GM12878 (cell line): Measurements from ENCODE around the gene TEKT2. TPM values are rescaled to one million over a fixed set of nuclear protein-coding genes. Genes with fewer than 3 reads are reported as not detected.

Experiments used
- ATAC-seq: fragments of 200-7000 bp; cut with Tn5 transposase; 3 replicates; pipeline ENCODE4 v1.9.1; 2020; ENCODE audit warnings: mild to moderate bottlenecking, moderate library complexity
- BruUV-seq: library from RNA; stranded (reverse); fragments of 400-500 nt; replicated peaks from 2 replicates; lab custom pipeline; 2021; lab: Mats Ljungman, UMichigan
- CTCF ChIA-PET: fragments of 300-600 bp; sonication (Branson Sonifier 250); formaldehyde crosslinking; extraction: SDS; loops from one replicate; lab custom pipeline; 2021; ENCODE audit warnings: inconsistent platforms; lab: Yijun Ruan, JAX
- POLR2A ChIA-PET: fragments of 350-600 bp; formaldehyde crosslinking; extraction: SDS; loops from one replicate; lab custom pipeline; 2021; ENCODE audit warnings: inconsistent platforms; lab: Charles Lee
- RAD21 ChIA-PET: fragments of 300-600 bp; sonication (Branson Sonifier 250); formaldehyde crosslinking; loops from one replicate; lab custom pipeline; 2023; ENCODE audit warnings: antibody characterized with exemption; ENCODE audit not compliant: unreplicated experiment; lab: Charles Lee
- SMC1A ChIA-PET: fragments of 300-600 bp; sonication (Branson Sonifier 250); formaldehyde crosslinking; loops from one replicate; lab custom pipeline; 2023; ENCODE audit not compliant: unreplicated experiment, uncharacterized antibody; lab: Charles Lee
- DNase-seq: peaks from one replicate; pipeline ENCODE4 v3.0.0-alpha.2; 2011; ENCODE audit warnings: low read depth, low spot score
- FAIRE-seq: peaks from 3 replicates; lab custom pipeline; 2011; peaks lifted over from hg19 to GRCh38; lab: Jason Lieb, UNC
- H2AFZ ChIP-seq: 2 replicates; pipeline ENCODE4 v1.6.0; 2011; ENCODE audit warnings: low read depth, low read length, control low read depth; ENCODE audit not compliant: control insufficient read depth
- H3K27ac ChIP-seq: 2 replicates; pipeline ENCODE4 v1.5.1; 2011; ENCODE audit warnings: control low read depth; ENCODE audit not compliant: control insufficient read depth, insufficient read depth
- H3K27me3 ChIP-seq, 2 experiments: replicated peaks in 1 of 2; 2 replicates each; pipeline versions ENCODE4 v1.6.0 to v1.6.1; 2011; ENCODE audit warnings: low read length in 1 of 2; ENCODE audit not compliant: control insufficient read depth in 2 of 2, insufficient read depth in 2 of 2
- H3K36me3 ChIP-seq, 2 experiments: 2 replicates each; pipeline ENCODE4 v1.5.1; 2011; ENCODE audit warnings: low read length in 1 of 2; ENCODE audit not compliant: control insufficient read depth in 2 of 2, insufficient read depth in 2 of 2
- H3K4me1 ChIP-seq: 2 replicates; pipeline ENCODE4 v1.6.1; 2011; ENCODE audit warnings: mild to moderate bottlenecking, low read length, moderate library complexity, mixed read lengths; ENCODE audit not compliant: control insufficient read depth, insufficient read depth
- H3K4me2 ChIP-seq: 2 replicates; pipeline ENCODE4 v1.6.0; 2011; ENCODE audit warnings: control low read depth; ENCODE audit not compliant: control insufficient read depth, insufficient read depth
- H3K4me3 ChIP-seq: fragments of 200-600 bp; sonication (generic); 2 replicates; pipeline ENCODE4 v1.5.1; 2016
- H3K79me2 ChIP-seq: 2 replicates; pipeline ENCODE4 v1.6.0; 2011; ENCODE audit warnings: low read length; ENCODE audit not compliant: control insufficient read depth, insufficient read depth
- H3K9ac ChIP-seq: 2 replicates; pipeline ENCODE4 v1.8.0; 2011; ENCODE audit warnings: low read length, control low read depth, mixed read lengths; ENCODE audit not compliant: control insufficient read depth, insufficient read depth
- H3K9me3 ChIP-seq: replicated peaks from 3 replicates; pipeline ENCODE4 v1.5.1; 2011; ENCODE audit warnings: mild to moderate bottlenecking, low read length; ENCODE audit not compliant: control insufficient read depth, insufficient read depth
- H4K20me1 ChIP-seq: 2 replicates; pipeline ENCODE4 v1.6.0; 2011; ENCODE audit not compliant: control insufficient read depth, insufficient read depth
- MEF2A ChIP-seq: IDR thresholded peaks from 2 replicates; pipeline ENCODE4 v1.6.1; 2011; ENCODE audit warnings: low read depth, mild to moderate bottlenecking, low read length, moderate library complexity; ENCODE audit not compliant: insufficient read depth
- NR2C2 ChIP-seq: IDR thresholded peaks from 2 replicates; pipeline ENCODE4 v1.6.1; 2011; ENCODE audit warnings: borderline replicate concordance, low read depth; ENCODE audit not compliant: control insufficient read depth, insufficient read length
- POLR2A ChIP-seq: IDR thresholded peaks from 2 replicates; pipeline ENCODE4 v1.6.1; 2011; ENCODE audit warnings: low read depth, mild to moderate bottlenecking, low read length
- POLR2AphosphoS5 ChIP-seq: IDR thresholded peaks from 2 replicates; pipeline ENCODE4 v1.6.1; 2011; ENCODE audit warnings: mild to moderate bottlenecking, low read length, inconsistent platforms
- RBBP5 ChIP-seq: fragments of 200-600 bp; sonication (generic); conservative IDR thresholded peaks from 2 replicates; pipeline ENCODE4 v1.6.1; 2016
- USF2 ChIP-seq: IDR thresholded peaks from 2 replicates; pipeline ENCODE4 v1.6.1; 2011; ENCODE audit warnings: low read depth, low read length, improper control_type of control experiment, borderline replicate concordance
- WGBS: methylation state at CpG from one replicate; pipeline ENCODE4 v1.1.6; 2016; ENCODE audit warnings: low lambda C conversion rate; ENCODE audit not compliant: insufficient replicate concordance, insufficient coverage; ENCODE audit errors: missing lambda C conversion rate; 5-methylcytosine and 5-hydroxymethylcytosine counted together
- in situ Hi-C: fragments of 300-500 bp; cut with MboI; formaldehyde crosslinking; loops from 9 replicates; pipeline ENCODE4 v1.14.3; 2018; ENCODE audit warnings: mixed read lengths
- intact Hi-C: fragments of 100-400 bp; cut with micrococcal nuclease; formaldehyde crosslinking; loops from one replicate; pipeline ENCODE4 v1.14.2; 2022; ENCODE audit not compliant: unreplicated experiment
- polyA plus RNA-seq, 11 experiments: library from polyadenylated mRNA; depleted of rRNA in 4 of 11; unstranded in 6 of 11; stranded (reverse) in 5 of 11; fragments of >200 nt; fragmentation: Nextera tagmentation in 4 of 11; fragmentation: Illumina TruSeq in 1 of 11; extraction: Ambion mirVana in 4 of 11; extraction: Trizol in 1 of 11; gene quantifications; 1 replicate in 1 of 11; 2 replicates in 10 of 11; pipeline versions ENCODE4 v1.2.1 to v1.2.3, GENCODE V29; 2011 to 2016; ENCODE audit warnings: inconsistent platforms in 2 of 11, missing spikeins in 2 of 11, low read depth in 1 of 11
- total RNA-seq, 4 experiments: library from RNA; depleted of rRNA in 3 of 4; stranded (reverse); fragments of >200 nt in 3 of 4; fragmentation: Illumina TruSeq in 1 of 4; extraction: Trizol in 1 of 4; gene quantifications; 2 replicates each; pipeline versions ENCODE4 v1.2.1 to v1.2.3, GENCODE V29; 2013 to 2021

Gene TEKT2
- total and polyA plus RNA-seq, 10 of the 15 experiments (the other 5 are each of a cell fraction or from before 2014, with no cell fraction given): 0.07 to 0.13 TPM; not detected in 8

DNA sequence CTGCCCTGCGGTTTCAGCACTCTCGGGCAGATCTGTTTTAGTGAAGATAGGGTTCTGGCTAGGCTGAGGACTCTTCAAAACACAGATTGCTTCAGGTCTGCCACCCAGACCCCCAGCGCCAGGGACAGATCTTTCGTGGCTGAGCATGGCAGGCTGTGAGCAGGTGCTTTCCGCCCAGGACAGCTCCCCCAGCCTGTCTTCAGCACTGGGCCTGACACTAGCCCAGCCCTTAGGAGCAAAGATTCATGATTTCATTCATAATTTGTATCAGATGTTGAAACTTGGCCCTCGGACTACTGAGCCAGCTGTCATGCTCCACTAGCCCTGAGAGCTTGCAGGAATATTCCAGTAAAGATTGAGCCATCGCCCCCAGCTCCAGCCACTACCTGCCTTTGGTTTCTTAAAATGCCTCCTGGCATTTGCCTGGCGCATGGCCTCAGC lies 10.7 kb downstream of the TEKT2 start:
- TF ChIP-seq POLR2A (0 out of 2 replicates have a peak, but pooled peaks have one; percentile 7), MEF2A (no peak)
- TF ChIP-seq, all 136 proteins: peak for 1
- H3K4me1 ChIP-seq: no peaks in the 10 kb centered on the region
- H3K4me3 ChIP-seq: no peak overlapping the region
- WGBS: 75% methylated on average over 8 of the region's 8 CpGs
- H3K79me2 ChIP-seq: peaks cover 11% of the 10 kb centered on the region
- peaks cover 17 to 19% of the 10 kb centered on the region in 2 experiments for H3K36me3 ChIP-seq
- in situ Hi-C loops: loop anchor here (5.0 kb wide), 2 partner anchors 48 to 93 kb away; no protein-coding TSS in a partner anchor
- POLR2A ChIA-PET: no interaction called here
- ATAC-seq: no peak
- H3K27ac ChIP-seq: no peak overlapping the region
- CTCF ChIA-PET: interaction anchor here (1.8 to 2.6 kb wide), 3 partner anchors 40 to 94 kb away, joined by 7 to 14 read pairs (median 8); partner anchors contain the start of gene TRAPPC3
- intact Hi-C loops: loop anchor here (5.0 kb wide), 1 partner anchor 328 kb away; no protein-coding TSS in a partner anchor
- RAD21 ChIA-PET: interaction anchor here (0.9 to 1.3 kb wide), 3 partner anchors 40 to 326 kb away, joined by 3 to 7 read pairs (median 4); no protein-coding TSS in a partner anchor
- SMC1A ChIA-PET: interaction anchor here (0.6 to 1.6 kb wide), 7 partner anchors 40 to 523 kb away, joined by 3 to 8 read pairs (median 3); partner anchors contain the start of gene TRAPPC3
- H3K27me3 ChIP-seq: no peaks in the 10 kb centered on the region
- FAIRE-seq: no peak
- DNase-seq: no peak
- H2AFZ ChIP-seq: no peak overlapping the region
- no peak overlapping the region for H3K9ac ChIP-seq
- no peak overlapping the region for H3K4me2 ChIP-seq
- no peaks in the 10 kb centered on the region for H4K20me1 ChIP-seq
- H3K9me3 ChIP-seq: no peaks in the 10 kb centered on the region
- BruUV-seq: no TSS peak

GRCh38 chr1:36095760-36096405 lies 12.0 kb downstream of the TEKT2 start:
- no peak overlapping the region for H3K4me3 ChIP-seq
- CTCF ChIA-PET: interaction anchor here (1.2 to 2.6 kb wide), 6 partner anchors 38 to 190 kb away, joined by 3 to 14 read pairs (median 8); partner anchors contain the start of gene TRAPPC3
- FAIRE-seq (no peak), ATAC-seq (no peak), DNase-seq (no peak)
- H3K27me3 ChIP-seq: no peaks in the 10 kb centered on the region
- H4K20me1 ChIP-seq: no peaks in the 10 kb centered on the region
- POLR2A ChIA-PET: no interaction called here
- intact Hi-C loops (loop anchor here (5.0 kb wide), 1 partner anchor 326 kb away; no protein-coding TSS in a partner anchor), in situ Hi-C loops (no loop called here)
- SMC1A ChIA-PET: interaction anchor here (0.9 to 1.6 kb wide), 6 partner anchors 39 to 190 kb away, joined by 3 to 8 read pairs (median 4); no protein-coding TSS in a partner anchor
- H3K4me2 ChIP-seq: no peak overlapping the region
- H2AFZ ChIP-seq: no peak overlapping the region
- H3K36me3 ChIP-seq: peaks cover 17 to 19% of the 10 kb centered on the region in 2 experiments
- RAD21 ChIA-PET: interaction anchor here (0.9 kb wide), 1 partner anchor 190 kb away, joined by 3 read pairs; no protein-coding TSS in a partner anchor
- no peaks in the 10 kb centered on the region for H3K4me1 ChIP-seq
- TF ChIP-seq POLR2AphosphoS5: peak; percentile 26; the same call in 1 of the 2 replicates
- no peak for TF ChIP-seq USF2
- TF ChIP-seq NR2C2: no peak
- TF ChIP-seq POLR2A: 0 out of 2 replicates have a peak, but pooled peaks have one; percentile 15
- TF ChIP-seq RBBP5: no peak
- H3K9me3 ChIP-seq: no peaks in the 10 kb centered on the region
- H3K9ac ChIP-seq: no peak overlapping the region
- H3K79me2 ChIP-seq: peaks cover 3% of the 10 kb centered on the region
- 88% methylated on average over 13 of the region's 15 CpGs for WGBS
- no peak overlapping the region for H3K27ac ChIP-seq
- BruUV-seq: no TSS peak
